Type B pancreatic cell (in vitro differentiated cells): Measurements from ENCODE around the gene AK4. TPM values are rescaled to one million over a fixed set of nuclear protein-coding genes. Genes with fewer than 3 reads are reported as not detected.

ENCODE experiments used
- DNase-seq: peaks from one replicate; pipeline ENCODE4 v3.0.0; 2021; ENCODE audit warnings: mixed read lengths; ENCODE audit not compliant: unreplicated experiment; ENCODE audit errors: extremely low spot score
- H3K27ac Mint-ChIP-seq: 2 replicates; pipeline ENCODE4 v1.8.0; 2021; ENCODE audit warnings: mild to moderate bottlenecking, mixed read lengths
- H3K27me3 Mint-ChIP-seq: 2 replicates; pipeline ENCODE4 v1.8.0; 2021; ENCODE audit warnings: mixed read lengths
- H3K36me3 Mint-ChIP-seq: 2 replicates; pipeline ENCODE4 v1.8.0; 2021; ENCODE audit warnings: mixed read lengths
- H3K4me1 Mint-ChIP-seq: one replicate; pipeline ENCODE4 v1.8.0; 2021; ENCODE audit warnings: mixed read lengths; ENCODE audit not compliant: unreplicated experiment
- H3K4me3 Mint-ChIP-seq: 2 replicates; pipeline ENCODE4 v1.8.0; 2021; ENCODE audit warnings: mild to moderate bottlenecking, mixed read lengths
- H3K9me3 Mint-ChIP-seq: 2 replicates; pipeline ENCODE4 v1.8.0; 2021; ENCODE audit warnings: mixed read lengths
- CTCF ChIP-seq: fragments of 200-600 bp; sonication (generic); conservative IDR thresholded peaks from 2 replicates; pipeline ENCODE4 v1.5.0; 2021; ENCODE audit warnings: antibody characterized with exemption, mild to moderate bottlenecking
- total RNA-seq: library from RNA; stranded (reverse); gene quantifications from 2 replicates; pipeline ENCODE4 v1.2.1, GENCODE V29; 2021; ENCODE audit warnings: low replicate concordance

Gene AK4
- total RNA-seq, 1 donor from 2014 or later, result 35.2 TPM

- H3K4me3 Mint-ChIP-seq, result peak overlapping the region; percentile 78
- no peaks in the 10 kb centered on the region for H3K27me3 Mint-ChIP-seq
- DNase-seq, result no peak
- H3K9me3 Mint-ChIP-seq, result no peaks in the 10 kb centered on the region
- H3K27ac Mint-ChIP-seq, result peak overlapping the region; percentile 94
- peaks cover 31% of the 10 kb centered on the region for H3K4me1 Mint-ChIP-seq
- no peaks in the 10 kb centered on the region for H3K36me3 Mint-ChIP-seq
- no peak for TF ChIP-seq CTCF
Observed at GRCh38 chr1:65170511-65171142, 22.6 kb downstream of the AK4 start.

DNA sequence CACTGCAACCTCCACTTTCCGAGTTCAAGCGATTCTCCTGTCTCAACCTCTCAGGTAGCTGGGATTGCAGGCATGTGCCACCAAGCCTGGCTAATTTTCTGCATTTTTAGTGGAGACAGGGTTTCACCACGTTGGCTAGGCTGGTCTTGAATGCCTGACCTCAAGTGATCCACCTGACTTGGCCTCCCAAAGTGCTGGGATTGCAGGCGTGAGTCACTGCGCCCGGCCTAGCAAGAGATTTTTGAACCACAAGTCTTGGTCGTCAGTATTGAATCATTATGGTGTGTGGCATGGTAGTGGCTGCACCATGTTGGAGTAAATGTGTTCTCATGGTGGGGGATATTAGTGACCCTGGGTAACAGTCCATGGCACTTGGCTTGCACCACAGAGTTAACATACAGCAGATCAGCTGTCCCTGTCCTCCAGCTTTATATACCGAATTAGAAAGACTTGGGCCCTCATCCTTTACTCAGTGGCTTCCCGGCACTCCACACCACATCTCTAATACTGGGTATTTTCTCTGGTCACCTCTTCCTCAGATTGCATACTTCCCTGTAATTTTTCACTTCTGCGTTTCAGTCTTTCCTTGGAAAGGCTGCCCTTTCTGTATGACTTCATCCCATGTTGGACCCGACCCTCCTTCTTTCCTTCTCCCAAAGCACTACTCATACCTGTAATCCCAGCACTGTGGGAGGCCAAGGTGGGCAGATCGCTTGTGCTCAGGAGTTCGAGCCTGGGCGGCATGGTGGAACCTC is 25.1 kb downstream of the AK4 start:
- no peak for DNase-seq
- H3K9me3 Mint-ChIP-seq, result no peaks in the 10 kb centered on the region
- H3K4me3 Mint-ChIP-seq, result no peak overlapping the region
- peaks cover 23% of the 10 kb centered on the region for H3K4me1 Mint-ChIP-seq
- no peaks in the 10 kb centered on the region for H3K27me3 Mint-ChIP-seq
- no peaks in the 10 kb centered on the region for H3K36me3 Mint-ChIP-seq
- TF ChIP-seq CTCF, result no peak
- H3K27ac Mint-ChIP-seq, result no peak overlapping the region

DNA sequence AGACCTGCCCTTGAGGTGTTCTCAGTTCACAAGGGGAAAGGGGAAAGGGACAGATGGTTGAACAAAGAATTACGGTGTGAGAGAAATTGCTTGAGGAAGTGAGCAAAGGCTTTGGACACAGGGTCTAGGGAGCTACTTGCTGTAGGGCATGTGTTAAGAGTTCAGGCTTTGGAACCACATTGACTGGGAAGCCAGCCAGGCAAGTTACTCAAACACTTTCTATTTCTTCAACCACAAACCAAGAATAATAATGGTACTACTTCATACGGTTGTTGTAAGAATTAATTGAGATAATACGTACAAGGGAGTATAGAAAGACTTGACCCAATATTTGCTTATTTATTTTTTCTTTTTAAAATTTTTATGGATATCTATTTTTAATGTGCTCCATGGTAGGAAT is 26.6 kb downstream of the AK4 start:
- Mint-ChIP-seq H3K4me1 (peaks cover 31% of the 10 kb centered on the region), H3K27me3 (no peaks in the 10 kb centered on the region), H3K36me3 (no peaks in the 10 kb centered on the region), H3K9me3 (no peaks in the 10 kb centered on the region), H3K4me3 (no peak overlapping the region), H3K27ac (peak overlapping the region; percentile 39)
- TF ChIP-seq CTCF, result no peak
- DNase-seq, result no peak

- Mint-ChIP-seq H3K27me3 (no peaks in the 10 kb centered on the region), H3K36me3 (no peaks in the 10 kb centered on the region), H3K4me1 (peaks cover 26% of the 10 kb centered on the region), H3K4me3 (no peak overlapping the region), H3K27ac (peak overlapping the region; percentile 59), H3K9me3 (no peaks in the 10 kb centered on the region)
- DNase-seq, result no peak
- TF ChIP-seq CTCF, result no peak
Observed at GRCh38 chr1:65175171-65176055, 27.4 kb downstream of the AK4 start.

- Mint-ChIP-seq H3K9me3 (no peaks in the 10 kb centered on the region), H3K36me3 (no peaks in the 10 kb centered on the region), H3K4me3 (no peak overlapping the region), H3K27ac (no peak overlapping the region), H3K4me1 (peaks cover 28% of the 10 kb centered on the region), H3K27me3 (no peaks in the 10 kb centered on the region)
- no peak for DNase-seq
- no peak for TF ChIP-seq CTCF
Observed at GRCh38 chr1:65176056-65176450, 28.1 kb downstream of the AK4 start.
